ENCODE measurements around the gene ABHD15. TPM values are rescaled to one million over a fixed set of nuclear protein-coding genes. Genes with fewer than 3 reads are reported as not detected.

ABHD15 gene, protein sequence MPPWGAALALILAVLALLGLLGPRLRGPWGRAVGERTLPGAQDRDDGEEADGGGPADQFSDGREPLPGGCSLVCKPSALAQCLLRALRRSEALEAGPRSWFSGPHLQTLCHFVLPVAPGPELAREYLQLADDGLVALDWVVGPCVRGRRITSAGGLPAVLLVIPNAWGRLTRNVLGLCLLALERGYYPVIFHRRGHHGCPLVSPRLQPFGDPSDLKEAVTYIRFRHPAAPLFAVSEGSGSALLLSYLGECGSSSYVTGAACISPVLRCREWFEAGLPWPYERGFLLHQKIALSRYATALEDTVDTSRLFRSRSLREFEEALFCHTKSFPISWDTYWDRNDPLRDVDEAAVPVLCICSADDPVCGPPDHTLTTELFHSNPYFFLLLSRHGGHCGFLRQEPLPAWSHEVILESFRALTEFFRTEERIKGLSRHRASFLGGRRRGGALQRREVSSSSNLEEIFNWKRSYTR
- total RNA-seq: 10 to 100 TPM in 6 of 7 donors, 1 to 10 TPM in 1; 9.6 to 23.8 (median 15.8) TPM
- polyA plus RNA-seq: 1 to 10 TPM; 5.7 to 7.9 (median 7.5) TPM
- long read RNA-seq, donor 1, partial matches to known transcripts: 25 of 27 reads
- long read RNA-seq, donor 1, other reads (novel, unspliced or antisense): 0 of 27 reads
- long read RNA-seq, donor 2, partial matches to known transcripts: 8 of 24 reads
- long read RNA-seq, donor 2, other reads (novel, unspliced or antisense): 13 of 24 reads

DNA sequence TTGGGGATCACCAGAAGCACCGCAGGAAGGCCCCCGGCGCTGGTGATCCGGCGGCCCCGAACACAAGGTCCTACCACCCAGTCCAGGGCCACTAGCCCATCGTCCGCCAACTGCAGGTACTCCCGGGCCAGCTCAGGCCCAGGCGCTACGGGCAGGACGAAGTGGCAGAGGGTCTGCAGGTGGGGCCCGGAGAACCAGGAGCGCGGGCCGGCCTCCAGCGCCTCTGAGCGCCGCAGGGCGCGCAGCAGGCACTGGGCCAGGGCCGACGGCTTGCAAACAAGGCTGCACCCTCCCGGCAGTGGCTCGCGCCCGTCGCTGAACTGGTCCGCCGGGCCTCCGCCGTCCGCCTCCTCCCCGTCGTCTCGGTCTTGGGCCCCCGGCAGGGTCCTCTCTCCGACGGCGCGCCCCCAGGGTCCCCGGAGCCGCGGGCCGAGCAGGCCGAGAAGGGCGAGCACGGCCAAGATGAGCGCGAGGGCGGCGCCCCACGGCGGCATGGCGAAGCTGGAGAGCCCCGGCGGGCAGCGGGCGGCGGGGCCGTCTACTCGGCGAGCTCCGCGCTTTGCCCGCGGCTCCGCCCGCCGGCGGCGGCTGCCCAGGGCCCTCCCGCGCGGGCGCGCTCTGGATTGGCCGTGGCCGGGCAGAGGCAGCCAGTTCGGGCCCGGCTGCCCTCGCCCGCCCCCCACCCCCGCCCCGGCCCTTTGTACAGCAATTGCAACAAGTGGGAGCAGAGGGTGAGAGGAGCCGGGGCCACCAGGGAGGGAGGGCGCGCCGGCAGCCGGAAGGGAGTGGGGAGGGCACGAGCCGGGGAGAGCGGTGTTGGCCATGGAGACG lies at the start of gene ABHD15:
Gene ABHD15 (minus strand): TSS at position 565 of the 831 bp plus-strand sequence. CDS start 71 bp downstream, at position 494.
- H3K27me3 ChIP-seq (replicated peaks in 1 of 7): peaks cover 0 to 3% (median 0%) of the 10 kb centered on the region in 7 donors
- TF ChIP-seq POLR2AphosphoS5 (IDR thresholded peaks at IDR 0.05): peak; percentile 74 to 82 (median 78)
- TF ChIP-seq, protein P1, sequence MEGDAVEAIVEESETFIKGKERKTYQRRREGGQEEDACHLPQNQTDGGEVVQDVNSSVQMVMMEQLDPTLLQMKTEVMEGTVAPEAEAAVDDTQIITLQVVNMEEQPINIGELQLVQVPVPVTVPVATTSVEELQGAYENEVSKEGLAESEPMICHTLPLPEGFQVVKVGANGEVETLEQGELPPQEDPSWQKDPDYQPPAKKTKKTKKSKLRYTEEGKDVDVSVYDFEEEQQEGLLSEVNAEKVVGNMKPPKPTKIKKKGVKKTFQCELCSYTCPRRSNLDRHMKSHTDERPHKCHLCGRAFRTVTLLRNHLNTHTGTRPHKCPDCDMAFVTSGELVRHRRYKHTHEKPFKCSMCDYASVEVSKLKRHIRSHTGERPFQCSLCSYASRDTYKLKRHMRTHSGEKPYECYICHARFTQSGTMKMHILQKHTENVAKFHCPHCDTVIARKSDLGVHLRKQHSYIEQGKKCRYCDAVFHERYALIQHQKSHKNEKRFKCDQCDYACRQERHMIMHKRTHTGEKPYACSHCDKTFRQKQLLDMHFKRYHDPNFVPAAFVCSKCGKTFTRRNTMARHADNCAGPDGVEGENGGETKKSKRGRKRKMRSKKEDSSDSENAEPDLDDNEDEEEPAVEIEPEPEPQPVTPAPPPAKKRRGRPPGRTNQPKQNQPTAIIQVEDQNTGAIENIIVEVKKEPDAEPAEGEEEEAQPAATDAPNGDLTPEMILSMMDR (IDR thresholded peaks at IDR 0.05 in 8 of 11, conservative IDR thresholded peaks at IDR 0.05 in 3 of 11): no peak
- TF ChIP-seq POLR2A (IDR thresholded peaks at IDR 0.05): peak in 1 of 3 donors; percentile 32
- H3K36me3 ChIP-seq: peaks cover 0 to 13% (median 0%) of the 10 kb centered on the region in 6 donors
- peak within 1 kb of the TSS; percentile 80 to 93 (median 90) for H3K27ac ChIP-seq
- intact Hi-C loops (cut with DNase I; ENCODE audit: low total_unique reads): no loop called here
- H3K9me3 ChIP-seq: no peaks in the 10 kb centered on the region
- WGBS, 5 donors: 0 to 1% (median 0%) methylated on average over 18 to 94 of the region's 94 CpGs
- peak within 1 kb of the TSS; percentile 62 to 95 (median 75) for H3K4me3 ChIP-seq
- peak; percentile 94 for DNase-seq
- peaks cover 39 to 83% (median 72%) of the 10 kb centered on the region in 6 donors for H3K4me1 ChIP-seq

DNA sequence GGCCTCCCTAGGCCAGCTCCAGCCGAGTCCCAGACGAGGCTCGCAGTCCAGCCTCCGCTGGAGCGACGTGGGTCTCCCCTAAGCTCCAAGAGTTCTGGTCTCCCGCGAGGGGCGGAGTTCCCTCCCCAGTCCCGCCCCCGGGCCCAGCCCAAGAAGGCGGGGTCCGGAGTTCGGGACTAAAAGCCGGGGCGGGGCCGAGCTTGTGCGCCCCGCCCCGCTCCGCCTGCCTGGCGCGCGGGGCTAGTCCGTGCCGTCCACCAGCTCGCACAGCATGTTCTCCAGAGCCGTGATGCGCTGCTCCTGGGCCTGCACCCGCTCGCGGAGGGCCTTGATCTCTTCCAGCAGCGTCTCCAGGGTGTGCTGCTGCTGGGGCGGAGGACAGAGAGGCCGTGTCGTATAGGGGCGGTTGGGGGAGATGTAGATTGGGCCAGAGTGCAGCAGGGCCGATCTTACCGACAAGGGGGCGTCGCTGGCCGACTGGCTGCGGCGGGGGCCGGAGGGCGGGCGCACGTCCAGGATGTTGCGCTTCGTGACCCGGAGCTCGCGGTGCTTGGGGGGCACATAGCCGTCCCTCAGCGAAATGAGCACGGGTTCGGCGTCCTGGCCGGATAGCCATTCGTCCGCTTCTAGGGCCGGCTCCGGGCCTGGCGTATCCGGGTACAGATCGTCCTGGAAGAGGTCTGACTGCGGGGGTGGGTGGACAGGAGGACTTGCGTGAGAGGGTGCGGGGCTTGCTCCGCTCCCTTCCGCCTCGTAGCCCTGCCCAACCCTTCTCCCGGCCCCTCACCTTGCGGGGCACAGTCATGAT lies 48.9 kb upstream of the ABHD15 start:
- H3K9me3 ChIP-seq: no peaks in the 10 kb centered on the region
- TF ChIP-seq, protein P1 (IDR thresholded peaks at IDR 0.05 in 8 of 11, conservative IDR thresholded peaks at IDR 0.05 in 3 of 11): peak in 1 of 11 experiments; percentile 31
- TF ChIP-seq POLR2AphosphoS5 (IDR thresholded peaks at IDR 0.05) (peak; percentile 72 to 84 (median 83)), POLR2A (IDR thresholded peaks at IDR 0.05) (no peak)
- H3K27ac ChIP-seq: peak overlapping the region in 5 of 8 donors; percentile 47 to 82 (median 61)
- peak; percentile 97 for DNase-seq
- intact Hi-C loops (cut with DNase I; ENCODE audit: low total_unique reads): loop anchor here (2.0 kb wide), 1 partner anchor 25 kb away; no protein-coding TSS in a partner anchor
- peak overlapping the region; percentile 31 to 71 (median 42) for H3K4me3 ChIP-seq
- H3K36me3 ChIP-seq: no peaks in the 10 kb centered on the region
- 1 to 2% (median 2%) methylated on average over 18 to 74 of the region's 74 CpGs for WGBS, 5 donors
- peaks cover 43 to 69% (median 62%) of the 10 kb centered on the region in 6 donors for H3K4me1 ChIP-seq
- H3K27me3 ChIP-seq (replicated peaks in 1 of 7): peaks cover 0 to 67% (median 10%) of the 10 kb centered on the region in 7 donors

DNA sequence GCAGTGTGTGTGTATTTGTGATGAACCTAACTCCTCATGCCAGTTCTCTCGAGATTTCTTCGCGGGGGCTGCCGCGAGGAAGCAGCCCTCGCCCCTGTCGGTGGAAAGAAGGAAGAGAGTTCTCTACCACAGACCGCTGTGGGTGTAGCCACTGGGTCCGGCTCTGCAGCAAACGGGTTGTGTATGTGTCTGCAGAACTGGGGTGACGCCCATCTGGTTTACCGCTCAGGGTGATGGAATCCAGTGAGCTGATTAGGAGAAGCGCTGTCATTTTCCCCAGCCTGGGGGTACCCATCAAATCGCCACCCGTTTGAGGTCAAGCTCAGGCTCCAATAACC lies 48.2 kb upstream of the ABHD15 start:
- DNase-seq: peak; percentile 87
- 2 to 10% (median 6%) methylated on average over 7 to 15 of the region's 15 CpGs for WGBS, 5 donors
- Histone ChIP-seq H3K4me3 (peak overlapping the region; percentile 31 to 71 (median 42)), H3K27ac (peak overlapping the region in 5 of 8 donors; percentile 47 to 82 (median 61)), H3K9me3 (no peaks in the 10 kb centered on the region), H3K27me3 (replicated peaks in 1 of 7) (peaks cover 0 to 67% (median 10%) of the 10 kb centered on the region in 7 donors), H3K36me3 (no peaks in the 10 kb centered on the region), H3K4me1 (peaks cover 43 to 69% (median 62%) of the 10 kb centered on the region in 6 donors)
- intact Hi-C loops (cut with DNase I; ENCODE audit: low total_unique reads): loop anchor here (2.0 kb wide), 1 partner anchor 24 kb away; no protein-coding TSS in a partner anchor
- TF ChIP-seq, protein P1 (IDR thresholded peaks at IDR 0.05 in 8 of 11, conservative IDR thresholded peaks at IDR 0.05 in 3 of 11): peak in 1 of 11 experiments; percentile 9
- TF ChIP-seq POLR2AphosphoS5 (IDR thresholded peaks at IDR 0.05): no peak

Measured in spleen (tissue), 13 donors.